Heart left ventricle (tissue), 13 donors: ENCODE measurements around the gene ITGB6.

Experiments
- CTCF ChIP-seq, 12 donors: fragments of 200-600 bp; sonication (generic) in 4 of 12; IDR thresholded peaks; one replicate each; pipeline versions ENCODE4 v1.5.0 to v1.8.0; 2018 to 2022; ENCODE audit warnings: antibody characterized with exemption in 12 of 12, mild to moderate bottlenecking in 5 of 12
- POLR2A ChIP-seq, 2 donors: fragments of 450-650 bp; IDR thresholded peaks; one replicate each; pipeline ENCODE4 v1.6.1; 2017; ENCODE audit warnings: antibody characterized with exemption in 2 of 2, mild to moderate bottlenecking in 2 of 2, moderate library complexity in 2 of 2
- donor health status: ischemic (EF 13 %, LVEDD 7.1; RV severe dilation, severe dysfunction).
- donor health status: DM: no; HTN: yes; CAD: no.
- donor health status: DM: no; HTN: no; CAD: no.
- donor health status: ischemic (EF 25% LVEDD 6.9; RV normal size, moderate dysfunction).
- donor health status: ischemic (EF 25% LVEDD 5.7; RV mildly dilated, moderate dysfunction).
- donor health status: ischemic (EF 35%, LVEDD 5.7; RV mildly dilated, moderate dysfunction).
- donor health status: nonischemic (EF 11% LVEDD 7.7; RV severe dilation, severe dysfunction).
- donor health status: DM: yes; HTN: yes; CAD: no.
- donor health status: PGD.
- donor health status: ischemic (EF 29% LVEDD 5.4; RV normal size, mild dysfunction).
- donor health status: nonischemic (EF 23%, LVEDD 6.1; RV moderate dilation, normal function).

- TF ChIP-seq POLR2A (IDR thresholded peaks at IDR 0.05) (no peak), CTCF (IDR thresholded peaks at IDR 0.05) (no peak)
Measured at GRCh38 chr2:160169988-160170387, 30.1 kb downstream of the ITGB6 start.
